ENCODE results near the gene DDX5. TPM values are rescaled to one million over a fixed set of nuclear protein-coding genes. Genes with fewer than 3 reads are reported as not detected.

DDX5 gene
- total and polyA plus RNA-seq, 2 of the 13 experiments (the other 11 are each of a cell fraction or from before 2014, with no cell fraction given), result 503 to 684 TPM

GRCh38 chr17:64496786-64497564 is 9.1 kb downstream of the DDX5 start, which contains the start of gene POLG2 (continued):
- TF ChIP-seq, protein P1, sequence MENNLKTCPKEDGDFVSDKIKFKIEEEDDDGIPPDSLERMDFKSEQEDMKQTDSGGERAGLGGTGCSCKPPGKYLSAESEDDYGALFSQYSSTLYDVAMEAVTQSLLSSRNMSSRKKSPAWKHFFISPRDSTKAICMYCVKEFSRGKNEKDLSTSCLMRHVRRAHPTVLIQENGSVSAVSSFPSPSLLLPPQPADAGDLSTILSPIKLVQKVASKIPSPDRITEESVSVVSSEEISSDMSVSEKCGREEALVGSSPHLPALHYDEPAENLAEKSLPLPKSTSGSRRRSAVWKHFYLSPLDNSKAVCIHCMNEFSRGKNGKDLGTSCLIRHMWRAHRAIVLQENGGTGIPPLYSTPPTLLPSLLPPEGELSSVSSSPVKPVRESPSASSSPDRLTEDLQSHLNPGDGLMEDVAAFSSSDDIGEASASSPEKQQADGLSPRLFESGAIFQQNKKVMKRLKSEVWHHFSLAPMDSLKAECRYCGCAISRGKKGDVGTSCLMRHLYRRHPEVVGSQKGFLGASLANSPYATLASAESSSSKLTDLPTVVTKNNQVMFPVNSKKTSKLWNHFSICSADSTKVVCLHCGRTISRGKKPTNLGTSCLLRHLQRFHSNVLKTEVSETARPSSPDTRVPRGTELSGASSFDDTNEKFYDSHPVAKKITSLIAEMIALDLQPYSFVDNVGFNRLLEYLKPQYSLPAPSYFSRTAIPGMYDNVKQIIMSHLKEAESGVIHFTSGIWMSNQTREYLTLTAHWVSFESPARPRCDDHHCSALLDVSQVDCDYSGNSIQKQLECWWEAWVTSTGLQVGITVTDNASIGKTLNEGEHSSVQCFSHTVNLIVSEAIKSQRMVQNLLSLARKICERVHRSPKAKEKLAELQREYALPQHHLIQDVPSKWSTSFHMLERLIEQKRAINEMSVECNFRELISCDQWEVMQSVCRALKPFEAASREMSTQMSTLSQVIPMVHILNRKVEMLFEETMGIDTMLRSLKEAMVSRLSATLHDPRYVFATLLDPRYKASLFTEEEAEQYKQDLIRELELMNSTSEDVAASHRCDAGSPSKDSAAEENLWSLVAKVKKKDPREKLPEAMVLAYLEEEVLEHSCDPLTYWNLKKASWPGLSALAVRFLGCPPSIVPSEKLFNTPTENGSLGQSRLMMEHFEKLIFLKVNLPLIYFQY (CRISPR knock-in tag; IDR thresholded peaks at IDR 0.05; ENCODE audit: borderline replicate concordance), result peak; percentile 6
- TF ChIP-seq TGIF2 (CRISPR knock-in tag; IDR thresholded peaks at IDR 0.05) (peak; percentile 71; the same call in 1 of the 2 replicates), PAF1 (CRISPR knock-in tag; IDR thresholded peaks at IDR 0.05) (peak; percentile 98), SMAD3 (CRISPR knock-in tag; IDR thresholded peaks at IDR 0.05) (peak; percentile 15), SMARCE1 (IDR thresholded peaks at IDR 0.05; ENCODE audit: borderline replicate concordance) (no peak), ZNF703 (CRISPR knock-in tag; IDR thresholded peaks at IDR 0.05; ENCODE audit: borderline replicate concordance) (peak; percentile 75; the same call in 1 of the 2 replicates), ATF1 (CRISPR knock-in tag; IDR thresholded peaks at IDR 0.05) (peak; percentile 53; the same call in 1 of the 2 replicates), MEIS1 (CRISPR knock-in tag; IDR thresholded peaks at IDR 0.05; ENCODE audit: borderline replicate concordance) (0 out of 2 replicates have a peak, but pooled peaks have one; percentile 89), NPAS2 (CRISPR knock-in tag; IDR thresholded peaks at IDR 0.05; ENCODE audit: borderline replicate concordance) (peak; percentile 24; the same call in 1 of the 2 replicates), IKZF1 (IDR thresholded peaks at IDR 0.05) (no peak), ZNF672 (CRISPR knock-in tag; IDR thresholded peaks at IDR 0.05) (no peak), ZNF501 (CRISPR knock-in tag; IDR thresholded peaks at IDR 0.05) (peak; percentile 99), SMC3 (IDR thresholded peaks at IDR 0.05; ENCODE audit: low read length) (peak; percentile 39; the same call in 1 of the 2 replicates), HOXA3 (CRISPR knock-in tag; IDR thresholded peaks at IDR 0.05) (peak; percentile 95), FOXP4 (CRISPR knock-in tag; IDR thresholded peaks at IDR 0.05) (no peak), LCORL (IDR thresholded peaks at IDR 0.05) (no peak), LCORL (CRISPR knock-in tag; IDR thresholded peaks at IDR 0.05) (peak; percentile 41; the same call in 1 of the 2 replicates), ZC3H4 (CRISPR knock-in tag; IDR thresholded peaks at IDR 0.05; ENCODE audit: borderline replicate concordance) (peak; percentile 50; the same call in 1 of the 2 replicates), ZNF143 (CRISPR knock-in tag; IDR thresholded peaks at IDR 0.05) (peak; percentile 82)
- TF ChIP-seq, protein P2, sequence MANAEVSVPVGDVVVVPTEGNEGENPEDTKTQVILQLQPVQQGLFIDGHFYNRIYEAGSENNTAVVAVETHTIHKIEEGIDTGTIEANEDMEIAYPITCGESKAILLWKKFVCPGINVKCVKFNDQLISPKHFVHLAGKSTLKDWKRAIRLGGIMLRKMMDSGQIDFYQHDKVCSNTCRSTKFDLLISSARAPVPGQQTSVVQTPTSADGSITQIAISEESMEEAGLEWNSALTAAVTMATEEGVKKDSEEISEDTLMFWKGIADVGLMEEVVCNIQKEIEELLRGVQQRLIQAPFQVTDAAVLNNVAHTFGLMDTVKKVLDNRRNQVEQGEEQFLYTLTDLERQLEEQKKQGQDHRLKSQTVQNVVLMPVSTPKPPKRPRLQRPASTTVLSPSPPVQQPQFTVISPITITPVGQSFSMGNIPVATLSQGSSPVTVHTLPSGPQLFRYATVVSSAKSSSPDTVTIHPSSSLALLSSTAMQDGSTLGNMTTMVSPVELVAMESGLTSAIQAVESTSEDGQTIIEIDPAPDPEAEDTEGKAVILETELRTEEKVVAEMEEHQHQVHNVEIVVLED (CRISPR knock-in tag; IDR thresholded peaks at IDR 0.05; ENCODE audit: borderline replicate concordance), result peak; percentile 96
- TF ChIP-seq, protein P3, sequence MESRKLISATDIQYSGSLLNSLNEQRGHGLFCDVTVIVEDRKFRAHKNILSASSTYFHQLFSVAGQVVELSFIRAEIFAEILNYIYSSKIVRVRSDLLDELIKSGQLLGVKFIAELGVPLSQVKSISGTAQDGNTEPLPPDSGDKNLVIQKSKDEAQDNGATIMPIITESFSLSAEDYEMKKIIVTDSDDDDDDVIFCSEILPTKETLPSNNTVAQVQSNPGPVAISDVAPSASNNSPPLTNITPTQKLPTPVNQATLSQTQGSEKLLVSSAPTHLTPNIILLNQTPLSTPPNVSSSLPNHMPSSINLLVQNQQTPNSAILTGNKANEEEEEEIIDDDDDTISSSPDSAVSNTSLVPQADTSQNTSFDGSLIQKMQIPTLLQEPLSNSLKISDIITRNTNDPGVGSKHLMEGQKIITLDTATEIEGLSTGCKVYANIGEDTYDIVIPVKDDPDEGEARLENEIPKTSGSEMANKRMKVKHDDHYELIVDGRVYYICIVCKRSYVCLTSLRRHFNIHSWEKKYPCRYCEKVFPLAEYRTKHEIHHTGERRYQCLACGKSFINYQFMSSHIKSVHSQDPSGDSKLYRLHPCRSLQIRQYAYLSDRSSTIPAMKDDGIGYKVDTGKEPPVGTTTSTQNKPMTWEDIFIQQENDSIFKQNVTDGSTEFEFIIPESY (CRISPR knock-in tag; IDR thresholded peaks at IDR 0.05), result peak; percentile 36

All from HepG2 (cell line).